Middle frontal gyrus (tissue), 1 donor: ENCODE results near the gene GAS6.
"Not testable (repeated sequence)": the region's sequence is repeated elsewhere in the genome, so short reads cannot be mapped to it uniquely, and the experiment has no call there.

Experiments
- DNase-seq: peaks from one replicate; pipeline ENCODE4 v3.0.0-alpha.2; 2015; ENCODE audit warnings: low spot score; ENCODE audit errors: extremely low spot score

GAS6 gene

GRCh38 chr13:113810640-113811039, 53.2 kb downstream of the GAS6 start:
- no peak for DNase-seq

- DNase-seq, result no peak
These were observed 53.9 kb downstream of the GAS6 start for GRCh38 chr13:113809934-113810333.

GRCh38 chr13:113808058-113808834, 55.6 kb downstream of the GAS6 start:
- no peak for DNase-seq

- no peak for DNase-seq
These were observed 57.4 kb downstream of the GAS6 start for GRCh38 chr13:113806526-113806925.

GRCh38 chr13:113806104-113806471, 57.8 kb downstream of the GAS6 start:
- no peak for DNase-seq

- no peak for DNase-seq
These were observed 58.3 kb downstream of the GAS6 start for GRCh38 chr13:113805431-113806103.

GRCh38 chr13:113804703-113805430, 59.0 kb downstream of the GAS6 start:
- DNase-seq, result no peak

- no peak for DNase-seq
These were observed 59.7 kb downstream of the GAS6 start for GRCh38 chr13:113804017-113804702.

- no peak for DNase-seq
These were observed 60.4 kb downstream of the GAS6 start for GRCh38 chr13:113803409-113804016.

GRCh38 chr13:113802761-113803160, 61.1 kb downstream of the GAS6 start:
- DNase-seq, result no peak

- DNase-seq, result no peak
These were observed 61.8 kb downstream of the GAS6 start for GRCh38 chr13:113802090-113802531.

GRCh38 chr13:113801289-113801961, 62.5 kb downstream of the GAS6 start:
- DNase-seq, result no peak

GRCh38 chr13:113800576-113800926, 63.3 kb downstream of the GAS6 start:
- no peak for DNase-seq

GRCh38 chr13:113798200-113798811, 65.6 kb downstream of the GAS6 start:
- DNase-seq, result no peak

- no peak for DNase-seq
These were observed 66.8 kb downstream of the GAS6 start for GRCh38 chr13:113796964-113797676.

GRCh38 chr13:113796211-113796963, 67.5 kb downstream of the GAS6 start:
- no peak for DNase-seq

GRCh38 chr13:113795362-113795761, 68.5 kb downstream of the GAS6 start:
- DNase-seq, result not testable (repeated sequence)

- DNase-seq, result no peak
These were observed 69.1 kb downstream of the GAS6 start for GRCh38 chr13:113794764-113795173.

- no peak for DNase-seq
These were observed 69.8 kb downstream of the GAS6 start for GRCh38 chr13:113794086-113794485.
